ENCODE results near the gene KAZN. TPM values are rescaled to one million over a fixed set of nuclear protein-coding genes. Genes with fewer than 3 reads are reported as not detected.

The KAZN gene
- total and polyA plus RNA-seq, 8 donors: 11.1 to 37.5 (median 30.2) TPM

DNA sequence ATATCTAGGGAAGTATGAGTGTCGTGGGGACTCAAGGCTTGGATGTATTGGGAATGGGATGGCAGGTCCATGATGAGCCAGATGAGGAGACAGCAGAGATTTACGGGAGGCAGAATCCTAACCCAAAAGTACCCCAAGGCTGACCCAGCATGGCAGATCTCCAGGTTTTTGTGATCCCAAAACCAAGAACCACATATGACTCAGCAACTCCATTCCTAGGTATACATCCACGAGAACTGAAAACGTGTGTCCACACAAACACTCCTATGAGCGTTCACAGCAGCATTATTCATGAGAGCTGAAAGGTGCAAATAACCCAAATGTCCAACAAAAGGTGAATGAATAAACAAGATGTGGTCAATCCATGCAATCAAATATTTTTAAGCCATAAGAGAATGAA is 201.5 kb downstream of the KAZN start:
- TF ChIP-seq, protein P1, sequence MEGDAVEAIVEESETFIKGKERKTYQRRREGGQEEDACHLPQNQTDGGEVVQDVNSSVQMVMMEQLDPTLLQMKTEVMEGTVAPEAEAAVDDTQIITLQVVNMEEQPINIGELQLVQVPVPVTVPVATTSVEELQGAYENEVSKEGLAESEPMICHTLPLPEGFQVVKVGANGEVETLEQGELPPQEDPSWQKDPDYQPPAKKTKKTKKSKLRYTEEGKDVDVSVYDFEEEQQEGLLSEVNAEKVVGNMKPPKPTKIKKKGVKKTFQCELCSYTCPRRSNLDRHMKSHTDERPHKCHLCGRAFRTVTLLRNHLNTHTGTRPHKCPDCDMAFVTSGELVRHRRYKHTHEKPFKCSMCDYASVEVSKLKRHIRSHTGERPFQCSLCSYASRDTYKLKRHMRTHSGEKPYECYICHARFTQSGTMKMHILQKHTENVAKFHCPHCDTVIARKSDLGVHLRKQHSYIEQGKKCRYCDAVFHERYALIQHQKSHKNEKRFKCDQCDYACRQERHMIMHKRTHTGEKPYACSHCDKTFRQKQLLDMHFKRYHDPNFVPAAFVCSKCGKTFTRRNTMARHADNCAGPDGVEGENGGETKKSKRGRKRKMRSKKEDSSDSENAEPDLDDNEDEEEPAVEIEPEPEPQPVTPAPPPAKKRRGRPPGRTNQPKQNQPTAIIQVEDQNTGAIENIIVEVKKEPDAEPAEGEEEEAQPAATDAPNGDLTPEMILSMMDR (IDR thresholded peaks at IDR 0.05): no peak
- intact Hi-C loops (cut with DNase I): no loop called here

DNA sequence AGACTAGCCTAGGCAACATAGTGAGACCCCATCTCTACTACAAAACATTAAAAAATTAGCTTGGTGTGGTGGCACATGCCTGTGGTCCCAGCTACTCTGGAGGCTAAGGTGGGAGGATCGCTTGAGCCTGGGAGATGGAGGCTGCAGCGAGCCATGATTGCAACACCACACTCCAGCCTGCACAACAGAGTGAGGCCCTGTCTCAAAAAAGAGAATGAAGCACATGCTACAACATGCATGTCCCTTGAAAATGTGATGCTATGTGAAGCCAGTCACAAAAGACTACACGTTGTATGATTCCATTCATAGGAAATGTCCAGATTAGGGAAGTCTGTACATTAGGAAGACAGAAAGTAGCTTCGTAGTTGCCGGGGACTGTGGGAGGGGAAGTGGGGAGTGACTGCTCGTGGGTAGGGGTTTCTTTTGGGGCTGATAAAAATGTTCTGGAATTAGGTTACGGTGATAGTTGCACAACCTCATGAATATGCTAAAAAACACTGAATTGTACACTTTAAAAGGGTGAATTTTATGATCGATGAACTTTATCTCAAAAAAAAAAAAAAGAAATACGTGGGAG is 202.1 kb downstream of the KAZN start:
- DNase-seq (no peak), ATAC-seq (no peak)
- no peaks in the 10 kb centered on the region for H3K27me3 ChIP-seq
- no peaks in the 10 kb centered on the region for H3K9me3 ChIP-seq
- H3K4me1 ChIP-seq: no peaks in the 10 kb centered on the region
- H3K36me3 ChIP-seq: no peaks in the 10 kb centered on the region
- intact Hi-C loops (cut with DNase I): no loop called here
- TF ChIP-seq, protein P1 (IDR thresholded peaks at IDR 0.05): no peak
- no peak overlapping the region for H3K27ac ChIP-seq
- H3K4me3 ChIP-seq: no peak overlapping the region

More for the DNA sequence above, 201.5 kb downstream of the KAZN start:
- Histone ChIP-seq H3K36me3 (no peaks in the 10 kb centered on the region), H3K27ac (no peak overlapping the region), H3K4me3 (no peak overlapping the region), H3K9me3 (no peaks in the 10 kb centered on the region), H3K4me1 (no peaks in the 10 kb centered on the region), H3K27me3 (no peaks in the 10 kb centered on the region)
- no peak for ATAC-seq
- no peak for DNase-seq

DNA sequence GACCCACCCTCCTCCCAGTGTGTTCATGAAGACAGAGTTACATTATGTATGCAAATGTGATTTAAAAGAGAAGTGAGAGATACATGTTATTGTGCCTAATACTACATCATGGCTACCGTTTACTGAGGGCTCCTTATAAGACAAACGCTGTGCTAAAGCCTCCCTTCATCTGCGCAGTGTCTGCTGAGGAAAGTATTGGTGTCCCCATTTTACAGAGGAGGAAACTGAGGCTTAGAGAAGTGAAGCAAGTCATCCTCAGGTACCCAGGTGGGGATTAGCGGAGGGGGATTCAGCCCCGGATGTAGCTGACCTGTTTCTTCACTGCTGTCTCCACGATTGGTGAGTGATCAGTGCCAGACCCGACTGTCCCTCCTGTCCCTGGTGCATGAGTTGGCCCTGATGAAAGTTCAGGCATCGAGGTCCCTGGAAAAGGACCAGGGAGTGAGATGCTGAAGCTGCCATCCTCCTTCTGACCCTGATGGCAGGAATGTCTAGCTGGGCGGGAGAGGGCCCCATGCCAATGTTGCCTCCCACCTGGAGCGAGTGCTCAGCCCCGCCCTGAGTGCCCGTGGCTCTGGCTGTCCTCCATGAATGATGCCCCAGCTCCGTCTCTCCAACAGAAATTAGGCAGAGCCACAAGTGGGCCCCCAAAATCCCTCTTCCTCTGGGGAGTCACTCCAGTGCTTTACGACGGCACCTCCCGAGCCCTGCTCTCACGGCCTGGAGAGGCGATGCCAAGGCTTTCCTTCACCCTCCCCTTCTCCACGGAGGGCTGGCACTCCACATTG is 204.7 kb downstream of the KAZN start:
- no peak for ATAC-seq
- TF ChIP-seq, protein P1 (IDR thresholded peaks at IDR 0.05): no peak

DNA sequence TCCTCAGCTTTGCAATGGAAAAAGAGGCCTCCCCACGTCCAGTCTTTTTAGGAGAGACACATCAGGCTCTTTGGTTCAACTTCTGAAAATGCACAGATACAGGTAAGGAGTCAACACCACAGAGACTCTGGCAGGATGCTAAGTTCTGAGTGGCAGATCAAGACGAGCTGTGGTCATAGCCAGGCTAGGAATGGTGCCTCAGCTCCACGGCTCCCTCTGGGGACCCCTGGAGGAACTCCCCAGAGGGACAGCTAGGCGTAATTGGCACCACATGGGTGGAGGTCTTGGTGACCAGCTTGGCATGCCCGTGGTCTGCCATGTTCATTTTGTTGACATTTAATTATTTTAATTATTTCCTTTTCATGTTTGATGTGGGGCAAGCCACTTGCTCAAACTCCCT is 206.1 kb downstream of the KAZN start:
- Histone ChIP-seq H3K9me3 (peaks cover 0 to 28% of the 10 kb centered on the region in 2 donors), H3K36me3 (no peaks in the 10 kb centered on the region), H3K27ac (no peak overlapping the region), H3K27me3 (no peaks in the 10 kb centered on the region), H3K4me3 (no peak overlapping the region), H3K4me1 (no peaks in the 10 kb centered on the region)
- TF ChIP-seq, protein P1 (IDR thresholded peaks at IDR 0.05): no peak
- ATAC-seq: no peak
- intact Hi-C loops (cut with DNase I): no loop called here
- DNase-seq: no peak

More for the DNA sequence above, 204.7 kb downstream of the KAZN start:
- H3K4me3 ChIP-seq: no peak overlapping the region
- no peaks in the 10 kb centered on the region for H3K4me1 ChIP-seq
- H3K27ac ChIP-seq: no peak overlapping the region
- DNase-seq: no peak
- intact Hi-C loops (cut with DNase I): no loop called here
- H3K27me3 ChIP-seq: no peaks in the 10 kb centered on the region
- peaks cover 0 to 23% of the 10 kb centered on the region in 2 donors for H3K9me3 ChIP-seq
- H3K36me3 ChIP-seq: no peaks in the 10 kb centered on the region

DNA sequence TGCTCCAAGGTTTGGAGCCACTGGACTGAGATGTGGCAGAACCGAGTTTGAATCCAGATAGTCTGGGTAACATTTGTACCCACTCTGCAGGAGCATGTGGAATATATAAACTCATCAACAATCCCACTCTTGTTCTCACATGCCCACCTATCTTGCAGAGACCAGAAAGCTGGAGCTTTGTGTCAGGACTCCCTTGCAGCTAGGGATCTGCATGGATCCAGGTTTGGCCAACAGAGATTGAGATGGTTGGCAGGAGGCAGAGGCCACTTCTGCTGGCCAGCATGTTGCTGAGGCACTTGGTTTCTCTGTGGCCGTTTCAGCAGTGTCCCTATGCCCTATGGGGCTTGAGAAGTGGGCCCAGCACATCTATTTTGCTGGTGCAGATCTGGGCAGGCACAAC is 208.3 kb downstream of the KAZN start:
- intact Hi-C loops (cut with DNase I): no loop called here
- TF ChIP-seq, protein P1 (IDR thresholded peaks at IDR 0.05): no peak

More for the DNA sequence above, 208.3 kb downstream of the KAZN start:
- H3K36me3 ChIP-seq: no peaks in the 10 kb centered on the region
- no peak overlapping the region for H3K27ac ChIP-seq
- no peak overlapping the region for H3K4me3 ChIP-seq
- DNase-seq (no peak), ATAC-seq (no peak)
- H3K9me3 ChIP-seq: peaks cover 0 to 28% of the 10 kb centered on the region in 2 donors
- no peaks in the 10 kb centered on the region for H3K27me3 ChIP-seq
- H3K4me1 ChIP-seq: no peaks in the 10 kb centered on the region

All from left lung (tissue), 10 donors.